Measurements from ENCODE around the gene IKZF2. TPM values are rescaled to one million over a fixed set of nuclear protein-coding genes. Genes with fewer than 3 reads are reported as not detected.

IKZF2 gene
- total RNA-seq, 1 experiment from 2014 or later = 26.1 TPM

GRCh38 chr2:213137064-213137463, 14.3 kb downstream of the IKZF2 start:
- CTCF ChIA-PET = interaction anchor here (0.5 kb wide), 1 partner anchor 486 kb away, joined by 3 read pairs; no protein-coding TSS in a partner anchor
- TF ChIP-seq, protein P1, sequence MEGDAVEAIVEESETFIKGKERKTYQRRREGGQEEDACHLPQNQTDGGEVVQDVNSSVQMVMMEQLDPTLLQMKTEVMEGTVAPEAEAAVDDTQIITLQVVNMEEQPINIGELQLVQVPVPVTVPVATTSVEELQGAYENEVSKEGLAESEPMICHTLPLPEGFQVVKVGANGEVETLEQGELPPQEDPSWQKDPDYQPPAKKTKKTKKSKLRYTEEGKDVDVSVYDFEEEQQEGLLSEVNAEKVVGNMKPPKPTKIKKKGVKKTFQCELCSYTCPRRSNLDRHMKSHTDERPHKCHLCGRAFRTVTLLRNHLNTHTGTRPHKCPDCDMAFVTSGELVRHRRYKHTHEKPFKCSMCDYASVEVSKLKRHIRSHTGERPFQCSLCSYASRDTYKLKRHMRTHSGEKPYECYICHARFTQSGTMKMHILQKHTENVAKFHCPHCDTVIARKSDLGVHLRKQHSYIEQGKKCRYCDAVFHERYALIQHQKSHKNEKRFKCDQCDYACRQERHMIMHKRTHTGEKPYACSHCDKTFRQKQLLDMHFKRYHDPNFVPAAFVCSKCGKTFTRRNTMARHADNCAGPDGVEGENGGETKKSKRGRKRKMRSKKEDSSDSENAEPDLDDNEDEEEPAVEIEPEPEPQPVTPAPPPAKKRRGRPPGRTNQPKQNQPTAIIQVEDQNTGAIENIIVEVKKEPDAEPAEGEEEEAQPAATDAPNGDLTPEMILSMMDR (IDR thresholded peaks at IDR 0.05; ENCODE audit: unreplicated experiment) = no peak
- BruUV-seq (replicated peaks) = no TSS peak
- H3K36me3 Mint-ChIP-seq (ENCODE audit: insufficient read depth, unreplicated experiment) = no peaks in the 10 kb centered on the region
- no peaks in the 10 kb centered on the region for H3K9me3 Mint-ChIP-seq (ENCODE audit: low read depth, unreplicated experiment)
- no peak overlapping the region for H3K4me3 Mint-ChIP-seq (ENCODE audit: low read depth, unreplicated experiment)
- H3K4me1 Mint-ChIP-seq (ENCODE audit: low read depth, unreplicated experiment) = no peaks in the 10 kb centered on the region
- no peak overlapping the region for H3K27ac Mint-ChIP-seq (ENCODE audit: unreplicated experiment)
- intact Hi-C loops (cut with micrococcal nuclease; ENCODE audit: unreplicated experiment) = no loop called here
- H3K27me3 Mint-ChIP-seq (ENCODE audit: unreplicated experiment) = no peaks in the 10 kb centered on the region
- no peak for DNase-seq

- intact Hi-C loops (cut with micrococcal nuclease; ENCODE audit: unreplicated experiment) = no loop called here
- TF ChIP-seq, protein P1 (IDR thresholded peaks at IDR 0.05; ENCODE audit: unreplicated experiment) = no peak
- H3K27ac Mint-ChIP-seq (ENCODE audit: unreplicated experiment) = no peak overlapping the region
Measured at GRCh38 chr2:213129311-213129710, 22.1 kb downstream of the IKZF2 start.

GRCh38 chr2:213125646-213126347, 25.6 kb downstream of the IKZF2 start:
- H3K36me3 Mint-ChIP-seq (ENCODE audit: insufficient read depth, unreplicated experiment) = no peaks in the 10 kb centered on the region
- CTCF ChIA-PET = interaction anchor here (0.9 kb wide), 1 partner anchor 17 kb away, joined by 3 read pairs; no protein-coding TSS in a partner anchor
- peaks cover 25% of the 10 kb centered on the region for H3K4me1 Mint-ChIP-seq (ENCODE audit: low read depth, unreplicated experiment)
- no peak overlapping the region for H3K27ac Mint-ChIP-seq (ENCODE audit: unreplicated experiment)
- no peaks in the 10 kb centered on the region for H3K27me3 Mint-ChIP-seq (ENCODE audit: unreplicated experiment)
- no peaks in the 10 kb centered on the region for H3K9me3 Mint-ChIP-seq (ENCODE audit: low read depth, unreplicated experiment)
- intact Hi-C loops (cut with micrococcal nuclease; ENCODE audit: unreplicated experiment) = no loop called here
- DNase-seq = no peak
- no TSS peak for BruUV-seq (replicated peaks)
- TF ChIP-seq, protein P1 (IDR thresholded peaks at IDR 0.05; ENCODE audit: unreplicated experiment) = no peak
- H3K4me3 Mint-ChIP-seq (ENCODE audit: low read depth, unreplicated experiment) = no peak overlapping the region

More at GRCh38 chr2:213129311-213129710, 22.1 kb downstream of the IKZF2 start:
- Mint-ChIP-seq H3K9me3 (ENCODE audit: low read depth, unreplicated experiment) (no peaks in the 10 kb centered on the region), H3K36me3 (ENCODE audit: insufficient read depth, unreplicated experiment) (no peaks in the 10 kb centered on the region), H3K4me3 (ENCODE audit: low read depth, unreplicated experiment) (no peak overlapping the region), H3K27me3 (ENCODE audit: unreplicated experiment) (no peaks in the 10 kb centered on the region), H3K4me1 (ENCODE audit: low read depth, unreplicated experiment) (peaks cover 8% of the 10 kb centered on the region)
- no peak for DNase-seq
- CTCF ChIA-PET = interaction anchor here (1.1 kb wide), 1 partner anchor 11 kb away, joined by 3 read pairs; no protein-coding TSS in a partner anchor
- BruUV-seq (replicated peaks) = no TSS peak

DNA sequence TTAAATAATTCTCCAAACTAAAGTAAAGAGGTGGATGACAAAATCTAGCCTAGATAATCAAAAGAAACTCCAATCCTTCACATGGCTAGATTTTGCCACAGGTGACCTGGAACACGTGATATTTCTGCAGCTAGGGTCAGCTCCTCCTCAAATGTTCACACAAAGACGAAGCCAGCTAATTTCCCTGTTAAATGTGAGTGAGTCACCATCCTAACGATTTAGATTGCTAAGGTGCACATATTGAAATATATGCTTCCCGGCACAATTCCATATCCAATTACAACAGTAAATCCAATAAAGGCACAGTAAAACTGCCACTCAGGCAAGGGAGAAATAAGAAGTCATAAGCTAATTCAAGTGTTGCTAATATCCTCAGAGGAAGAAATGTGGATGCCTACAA, 28.7 kb downstream of the IKZF2 start:
- intact Hi-C loops (cut with micrococcal nuclease; ENCODE audit: unreplicated experiment) = no loop called here
- Mint-ChIP-seq H3K27me3 (ENCODE audit: unreplicated experiment) (no peaks in the 10 kb centered on the region), H3K36me3 (ENCODE audit: insufficient read depth, unreplicated experiment) (no peaks in the 10 kb centered on the region), H3K4me1 (ENCODE audit: low read depth, unreplicated experiment) (peaks cover 38% of the 10 kb centered on the region), H3K9me3 (ENCODE audit: low read depth, unreplicated experiment) (no peaks in the 10 kb centered on the region), H3K4me3 (ENCODE audit: low read depth, unreplicated experiment) (no peak overlapping the region), H3K27ac (ENCODE audit: unreplicated experiment) (peak overlapping the region; percentile 45)
- CTCF ChIA-PET = interaction anchor here (0.5 to 0.6 kb wide), 2 partner anchors 9 to 219 kb away, joined by 3 read pairs; no protein-coding TSS in a partner anchor
- peak; percentile 11 for DNase-seq
- no TSS peak for BruUV-seq (replicated peaks)
- TF ChIP-seq, protein P1 (IDR thresholded peaks at IDR 0.05; ENCODE audit: unreplicated experiment) = no peak

Data from Calu3 (cell line).